Smooth muscle cell of the coronary artery (primary cell): Measurements from ENCODE around the gene DNAAF5. TPM values are rescaled to one million over a fixed set of nuclear protein-coding genes. Genes with fewer than 3 reads are reported as not detected.

Source experiments
- total RNA-seq: library from RNA; depleted of rRNA; stranded (reverse); fragments of >200 nt; gene quantifications from 2 replicates; pipeline ENCODE4 v1.2.3, GENCODE V29; 2014; ENCODE audit warnings: low replicate concordance

DNAAF5 gene
- 9.2 and 9.8 TPM in 2 replicates for total RNA-seq

GRCh38 chr7:726084-726853, at the start of gene DNAAF5:
TSS of gene DNAAF5 (plus strand) at chr7:726699. CDS start at chr7:726721, 22 bp downstream.

GRCh38 chr7:727104-727805, 756 bp downstream of the DNAAF5 start, which contains the start of gene PRKAR1B:
TSS of gene PRKAR1B (minus strand) at chr7:727281. CDS start at chr7:711505, 15,776 bp downstream.

GRCh38 chr7:832167-832967, 105.9 kb downstream of the DNAAF5 start, which contains the start of gene SUN1:
TSS of gene SUN1 (plus strand) at chr7:832476. CDS start at chr7:832525, 49 bp downstream.

Other genes starting within 250 kb of the DNAAF5 start
- gene PDGFA, start 206.9 kb upstream of the DNAAF5 start, total RNA-seq: 17.9 and 122 TPM in 2 replicates
- gene PRKAR1B, start 582 bp downstream of the DNAAF5 start, total RNA-seq: 14.9 and 26.8 TPM in 2 replicates
- gene SUN1, start 105.8 kb downstream of the DNAAF5 start, total RNA-seq: 131 and 176 TPM in 2 replicates
- gene GET4, start 149.9 kb downstream of the DNAAF5 start, total RNA-seq: 19.4 and 29.1 TPM in 2 replicates
- gene ADAP1, start 228.0 kb downstream of the DNAAF5 start, total RNA-seq: 2.3 and 4.0 TPM in 2 replicates
- 5.5 and 7.4 TPM in 2 replicates for gene COX19, start 248.8 kb downstream of the DNAAF5 start, total RNA-seq